DMS79 treated with DMSO at 0.1 percent for 48 hours (cell line): ENCODE measurements around the gene ACRBP.
A peak's percentile ranks its signal among the peaks of the same experiment; 100 is the strongest.

Experiments used
- DNase-seq: peaks from one replicate; lab custom pipeline; 2025; lab: John Stamatoyannopoulos, UW

ACRBP gene

GRCh38 chr12:6647083-6647604 is at the start of gene ACRBP:
ACRBP (minus strand) TSS chr12:6647432; CDS start chr12:6647366, 66 bp downstream.
- DNase-seq, result no peak

GRCh38 chr12:6695313-6696045 is 48.2 kb upstream of the ACRBP start:
- no peak for DNase-seq

GRCh38 chr12:6694701-6695100 is 47.5 kb upstream of the ACRBP start:
- no peak for DNase-seq

- no peak for DNase-seq
Observed at GRCh38 chr12:6693832-6694355, 46.7 kb upstream of the ACRBP start.

GRCh38 chr12:6692888-6693287 is 45.7 kb upstream of the ACRBP start:
- no peak for DNase-seq

- no peak for DNase-seq
Observed at GRCh38 chr12:6691473-6691872, 44.2 kb upstream of the ACRBP start.

GRCh38 chr12:6688999-6689882 is 42.0 kb upstream of the ACRBP start, which contains the start of gene ZNF384:
ZNF384 (minus strand) TSS chr12:6689375; CDS start chr12:6679520, 9,855 bp downstream.
- DNase-seq, result peak; percentile 98

- DNase-seq, result peak; percentile 88
Observed at GRCh38 chr12:6688543-6688998, 41.3 kb upstream of the ACRBP start.

- no peak for DNase-seq
Observed at GRCh38 chr12:6685814-6686213, 38.6 kb upstream of the ACRBP start.

GRCh38 chr12:6684609-6685008 is 37.4 kb upstream of the ACRBP start:
- DNase-seq, result peak; percentile 29

GRCh38 chr12:6676962-6677361 is 29.7 kb upstream of the ACRBP start:
- no peak for DNase-seq

- DNase-seq, result no peak
Observed at GRCh38 chr12:6672143-6672542, 24.9 kb upstream of the ACRBP start.

- no peak for DNase-seq
Observed at GRCh38 chr12:6667559-6668210, 20.5 kb upstream of the ACRBP start.

- no peak for DNase-seq
Observed at GRCh38 chr12:6666211-6666610, 19.0 kb upstream of the ACRBP start.

GRCh38 chr12:6664902-6665301 is 17.7 kb upstream of the ACRBP start:
- DNase-seq, result no peak

- peak; percentile 98 for DNase-seq
Observed at GRCh38 chr12:6662906-6663742, 15.9 kb upstream of the ACRBP start, which contains the start of gene ING4. ING4 (minus strand) TSS chr12:6663119; CDS start chr12:6663101, 18 bp downstream.

- DNase-seq, result no peak
Observed at GRCh38 chr12:6662602-6662905, 15.3 kb upstream of the ACRBP start.

GRCh38 chr12:6653987-6654386 is 6.8 kb upstream of the ACRBP start:
- no peak for DNase-seq

GRCh38 chr12:6653342-6653741 is 6.1 kb upstream of the ACRBP start:
- no peak for DNase-seq

GRCh38 chr12:6652391-6652790 is 5.2 kb upstream of the ACRBP start:
- no peak for DNase-seq

- DNase-seq, result no peak
Observed at GRCh38 chr12:6650832-6651231, 3.6 kb upstream of the ACRBP start.
